Measurements from ENCODE around the gene MAPK8. TPM values are rescaled to one million over a fixed set of nuclear protein-coding genes. Genes with fewer than 3 reads are reported as not detected.

MAPK8 gene
- total RNA-seq, 1 donor from 2014 or later: 56.6 TPM

DNA sequence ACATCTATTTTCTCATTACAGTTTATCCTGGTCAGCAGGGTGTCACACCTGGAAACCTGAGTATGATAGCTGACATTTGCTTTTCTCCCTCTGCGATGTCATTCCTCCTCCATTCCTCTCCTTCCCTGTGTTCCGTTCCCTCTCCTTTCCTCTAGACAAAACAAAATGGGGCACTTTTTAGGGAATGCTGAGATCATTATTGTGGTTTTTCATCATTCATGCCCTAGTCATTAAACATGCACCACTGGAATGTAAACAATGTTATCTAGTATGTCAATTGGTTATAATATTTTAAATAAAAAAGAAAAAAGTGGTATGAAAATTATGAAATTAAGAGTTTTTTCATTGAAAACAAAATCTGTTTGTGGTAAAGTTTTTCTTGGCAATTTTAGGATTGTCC lies 132.6 kb downstream of the MAPK8 start:
- Mint-ChIP-seq H3K9me3 (no peaks in the 10 kb centered on the region), H3K27me3 (ENCODE audit: low read depth) (no peaks in the 10 kb centered on the region), H3K4me3 (no peak overlapping the region), H3K27ac (ENCODE audit: unreplicated experiment) (no peak overlapping the region), H3K4me1 (no peaks in the 10 kb centered on the region), H3K36me3 (ENCODE audit: low read depth) (peaks cover 4% of the 10 kb centered on the region)
- TF ChIP-seq CTCF (conservative IDR thresholded peaks at IDR 0.05): no peak
- no peak for DNase-seq (ENCODE audit: low read depth, low spot score)

DNA sequence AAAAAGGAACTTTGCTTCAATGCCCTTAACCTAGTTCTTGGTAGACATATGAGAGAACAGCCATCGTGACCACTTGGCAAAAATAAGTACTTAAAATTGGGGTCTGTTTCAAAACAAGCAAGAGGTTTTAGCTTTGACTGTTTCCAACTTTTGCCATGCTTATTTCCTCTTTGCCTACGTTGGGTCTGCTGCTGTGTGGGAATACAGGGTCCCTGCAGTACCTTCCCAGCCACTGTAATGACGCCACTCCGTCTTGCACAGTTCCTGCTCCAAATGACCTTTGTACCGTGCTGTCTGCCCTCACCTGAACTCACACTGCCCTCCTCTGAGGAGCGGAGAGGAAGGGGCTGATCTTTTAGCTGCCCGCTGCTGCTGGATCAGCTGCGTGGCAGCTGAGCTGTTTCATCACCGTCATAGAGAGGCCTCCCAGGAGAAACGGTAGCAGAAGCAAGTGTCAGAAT lies 133.1 kb downstream of the MAPK8 start:
- peaks cover 6% of the 10 kb centered on the region for H3K4me1 Mint-ChIP-seq
- no peak for TF ChIP-seq CTCF (conservative IDR thresholded peaks at IDR 0.05)
- DNase-seq (ENCODE audit: low read depth, low spot score): no peak
- no peaks in the 10 kb centered on the region for H3K9me3 Mint-ChIP-seq
- H3K27me3 Mint-ChIP-seq (ENCODE audit: low read depth): no peaks in the 10 kb centered on the region
- no peak overlapping the region for H3K4me3 Mint-ChIP-seq
- H3K27ac Mint-ChIP-seq (ENCODE audit: unreplicated experiment): no peak overlapping the region
- H3K36me3 Mint-ChIP-seq (ENCODE audit: low read depth): peaks cover 4% of the 10 kb centered on the region

GRCh38 chr10:48440771-48441170 lies 134.3 kb downstream of the MAPK8 start:
- Mint-ChIP-seq H3K27ac (ENCODE audit: unreplicated experiment) (no peak overlapping the region), H3K9me3 (no peaks in the 10 kb centered on the region), H3K4me1 (peaks cover 8% of the 10 kb centered on the region), H3K4me3 (no peak overlapping the region), H3K27me3 (ENCODE audit: low read depth) (no peaks in the 10 kb centered on the region), H3K36me3 (ENCODE audit: low read depth) (peaks cover 4% of the 10 kb centered on the region)
- TF ChIP-seq CTCF (conservative IDR thresholded peaks at IDR 0.05): no peak
- DNase-seq (ENCODE audit: low read depth, low spot score): no peak

GRCh38 chr10:48442090-48442808 lies 135.8 kb downstream of the MAPK8 start:
- DNase-seq (ENCODE audit: low read depth, low spot score): no peak
- H3K4me1 Mint-ChIP-seq: peaks cover 8% of the 10 kb centered on the region
- no peaks in the 10 kb centered on the region for H3K27me3 Mint-ChIP-seq (ENCODE audit: low read depth)
- no peak overlapping the region for H3K27ac Mint-ChIP-seq (ENCODE audit: unreplicated experiment)
- no peaks in the 10 kb centered on the region for H3K9me3 Mint-ChIP-seq
- peaks cover 2% of the 10 kb centered on the region for H3K36me3 Mint-ChIP-seq (ENCODE audit: low read depth)
- no peak for TF ChIP-seq CTCF (conservative IDR thresholded peaks at IDR 0.05)
- H3K4me3 Mint-ChIP-seq: no peak overlapping the region

- H3K4me1 Mint-ChIP-seq: peaks cover 8% of the 10 kb centered on the region
- no peak for DNase-seq (ENCODE audit: low read depth, low spot score)
- H3K27me3 Mint-ChIP-seq (ENCODE audit: low read depth): no peaks in the 10 kb centered on the region
- TF ChIP-seq CTCF (conservative IDR thresholded peaks at IDR 0.05): no peak
- H3K4me3 Mint-ChIP-seq: no peak overlapping the region
- H3K27ac Mint-ChIP-seq (ENCODE audit: unreplicated experiment): no peak overlapping the region
- H3K36me3 Mint-ChIP-seq (ENCODE audit: low read depth): peaks cover 2% of the 10 kb centered on the region
- no peaks in the 10 kb centered on the region for H3K9me3 Mint-ChIP-seq
Measured at GRCh38 chr10:48442809-48443177, 136.3 kb downstream of the MAPK8 start.

Measured in neural crest cell (in vitro differentiated cells).